Mucosa of rectum (tissue), 2 donors: ENCODE data around the gene INTS12.

Experiments used
- H3K27ac ChIP-seq, 2 donors: one replicate each; pipeline ENCODE4 v1.7.0; 2013; ENCODE audit warnings: inconsistent platforms in 2 of 2, low read depth in 2 of 2, low read length in 2 of 2
- H3K27me3 ChIP-seq, 2 donors: one replicate each; pipeline ENCODE4 v1.7.0; 2013; ENCODE audit warnings: low read length in 2 of 2; ENCODE audit not compliant: control insufficient read depth in 2 of 2, insufficient read depth in 2 of 2
- H3K36me3 ChIP-seq, 2 donors: one replicate each; pipeline ENCODE4 v1.7.0; 2013; ENCODE audit warnings: low read length in 2 of 2; ENCODE audit not compliant: control insufficient read depth in 2 of 2, insufficient read depth in 2 of 2
- H3K4me1 ChIP-seq, 2 donors: one replicate each; pipeline ENCODE4 v1.7.0; 2013; ENCODE audit warnings: low read length in 2 of 2, mild to moderate bottlenecking in 1 of 2; ENCODE audit not compliant: control insufficient read depth in 2 of 2, insufficient read depth in 2 of 2
- H3K4me3 ChIP-seq, 2 donors: one replicate each; pipeline ENCODE4 v1.7.0; 2013; ENCODE audit warnings: low read length in 2 of 2
- H3K9ac ChIP-seq, 2 donors: one replicate each; pipeline ENCODE4 v1.7.0; 2013; ENCODE audit warnings: low read length in 2 of 2, low read depth in 1 of 2, mild to moderate bottlenecking in 1 of 2
- H3K9me3 ChIP-seq, 2 donors: one replicate each; pipeline ENCODE4 v1.7.0; 2013; ENCODE audit warnings: low read length in 2 of 2; ENCODE audit not compliant: control insufficient read depth in 2 of 2
- donor health status: healthy.
- donor health status: Normal muscosa, but diverticular disease.

Gene INTS12

DNA sequence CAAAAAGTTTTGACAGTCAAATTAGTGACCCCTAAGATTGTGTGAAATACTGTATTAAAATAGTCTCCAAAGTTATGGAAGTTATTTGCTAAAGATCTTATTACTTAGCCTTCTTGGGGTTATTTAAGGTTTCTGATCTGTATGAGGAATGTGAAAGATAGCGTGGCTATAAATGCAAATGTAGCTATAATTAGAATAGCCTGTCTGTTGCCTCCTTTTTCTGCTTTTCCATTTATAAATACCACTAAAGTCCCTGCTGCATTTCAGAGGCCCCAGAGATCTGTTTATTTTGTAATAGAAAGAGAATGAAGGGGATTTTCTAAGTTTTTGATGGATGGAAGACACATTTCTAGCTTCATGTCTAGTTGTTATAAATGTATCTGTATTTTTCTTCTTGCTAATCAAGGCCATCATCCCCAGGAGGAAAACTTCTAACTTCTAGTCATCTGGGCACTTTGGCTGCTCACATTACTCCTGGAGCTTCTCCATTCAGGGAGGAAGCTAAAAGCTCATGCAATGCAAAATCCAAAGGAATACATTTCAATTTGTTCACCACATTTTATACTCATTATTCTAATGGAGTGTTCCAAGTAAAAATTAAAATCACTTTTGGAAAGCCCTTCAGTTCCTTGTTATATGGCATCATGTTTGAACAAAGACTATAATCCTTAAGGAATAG is 73.9 kb downstream of the INTS12 start:
- Histone ChIP-seq H3K27ac (no peak overlapping the region), H3K4me3 (no peak overlapping the region), H3K36me3 (no peaks in the 10 kb centered on the region), H3K9ac (no peak overlapping the region), H3K4me1 (peaks cover 4 to 27% of the 10 kb centered on the region in 2 donors), H3K27me3 (no peaks in the 10 kb centered on the region), H3K9me3 (no peaks in the 10 kb centered on the region)

DNA sequence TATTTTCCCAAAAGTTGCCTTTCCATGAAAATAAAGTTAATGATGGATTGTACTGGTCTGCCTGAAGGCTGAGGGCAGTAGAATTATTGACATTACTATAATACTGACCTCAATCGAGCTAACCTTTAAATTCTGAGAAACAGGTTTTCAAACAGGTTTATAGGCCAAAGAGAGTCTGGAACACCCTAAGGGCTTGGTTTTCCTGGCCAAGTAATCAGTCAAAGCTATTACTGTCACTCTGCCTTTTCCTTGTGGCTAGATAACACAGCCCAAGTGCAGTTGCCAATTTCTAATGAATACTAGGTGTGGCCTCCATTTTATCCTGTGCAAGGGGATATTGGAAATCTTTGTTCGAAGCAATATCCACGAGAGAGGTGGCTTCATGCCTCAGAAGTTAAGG is 75.2 kb downstream of the INTS12 start:
- H3K27ac ChIP-seq, result no peak overlapping the region

More for the DNA sequence above, 75.2 kb downstream of the INTS12 start:
- Histone ChIP-seq H3K4me1 (peaks cover 4 to 27% of the 10 kb centered on the region in 2 donors), H3K36me3 (no peaks in the 10 kb centered on the region), H3K27me3 (no peaks in the 10 kb centered on the region), H3K9me3 (no peaks in the 10 kb centered on the region), H3K4me3 (no peak overlapping the region), H3K9ac (no peak overlapping the region)
